Ovary (tissue), 3 donors: ENCODE data around the gene FBXO9.

Experiments
- CTCF ChIP-seq, 3 donors: fragments of 450-650 bp in 2 of 3; fragments of 200-600 bp in 1 of 3; IDR thresholded peaks; one replicate each; pipeline versions ENCODE4 v1.5.1 to v1.8.0; 2016 to 2022; ENCODE audit warnings: antibody characterized with exemption in 3 of 3, mild to moderate bottlenecking in 1 of 3
- EP300 ChIP-seq: sonication (generic); formaldehyde crosslinking; IDR thresholded peaks from one replicate; pipeline ENCODE4 v1.6.1; 2017; ENCODE audit warnings: antibody characterized with exemption
- POLR2A ChIP-seq: fragments of 450-650 bp; IDR thresholded peaks from one replicate; pipeline ENCODE4 v1.6.1; 2017; ENCODE audit warnings: antibody characterized with exemption, mild to moderate bottlenecking, moderate library complexity
- donor health status: DM: no; HTN: no; CAD: no.

GRCh38 chr6:53018446-53018845, 46.8 kb upstream of the FBXO9 start:
- TF ChIP-seq CTCF (IDR thresholded peaks at IDR 0.05), result no peak
- TF ChIP-seq POLR2A, result no peak
- no peak for TF ChIP-seq EP300
